GM12801 (cell line): ENCODE data around the gene CROT.

Experiments used
- TF ChIP-seq, protein P1 (sequence below): IDR thresholded peaks from one replicate; pipeline ENCODE4 v1.5.1; 2011; ENCODE audit warnings: control low read depth; ENCODE audit not compliant: insufficient read length; ENCODE audit errors: extremely low read depth

CROT gene

DNA sequence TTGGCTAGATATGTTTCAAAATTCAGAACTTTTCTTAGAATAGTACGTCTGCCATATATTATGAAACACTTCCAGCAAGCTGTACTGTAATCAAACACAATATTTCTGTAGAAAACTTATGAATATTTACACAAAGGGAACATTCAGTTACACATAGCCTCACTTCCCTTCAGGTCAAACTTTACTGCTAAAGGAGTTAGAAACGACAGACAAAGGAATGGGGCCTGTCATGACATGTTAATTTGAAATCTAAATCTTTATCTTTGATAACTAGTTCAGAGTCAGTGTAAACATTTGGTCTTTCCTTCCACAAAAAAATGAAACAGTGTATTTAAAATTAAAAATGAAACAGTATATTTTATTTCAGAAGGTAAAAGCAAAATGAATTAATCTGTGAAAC is 1.0 kb upstream of the CROT start:
- TF ChIP-seq, protein P1, sequence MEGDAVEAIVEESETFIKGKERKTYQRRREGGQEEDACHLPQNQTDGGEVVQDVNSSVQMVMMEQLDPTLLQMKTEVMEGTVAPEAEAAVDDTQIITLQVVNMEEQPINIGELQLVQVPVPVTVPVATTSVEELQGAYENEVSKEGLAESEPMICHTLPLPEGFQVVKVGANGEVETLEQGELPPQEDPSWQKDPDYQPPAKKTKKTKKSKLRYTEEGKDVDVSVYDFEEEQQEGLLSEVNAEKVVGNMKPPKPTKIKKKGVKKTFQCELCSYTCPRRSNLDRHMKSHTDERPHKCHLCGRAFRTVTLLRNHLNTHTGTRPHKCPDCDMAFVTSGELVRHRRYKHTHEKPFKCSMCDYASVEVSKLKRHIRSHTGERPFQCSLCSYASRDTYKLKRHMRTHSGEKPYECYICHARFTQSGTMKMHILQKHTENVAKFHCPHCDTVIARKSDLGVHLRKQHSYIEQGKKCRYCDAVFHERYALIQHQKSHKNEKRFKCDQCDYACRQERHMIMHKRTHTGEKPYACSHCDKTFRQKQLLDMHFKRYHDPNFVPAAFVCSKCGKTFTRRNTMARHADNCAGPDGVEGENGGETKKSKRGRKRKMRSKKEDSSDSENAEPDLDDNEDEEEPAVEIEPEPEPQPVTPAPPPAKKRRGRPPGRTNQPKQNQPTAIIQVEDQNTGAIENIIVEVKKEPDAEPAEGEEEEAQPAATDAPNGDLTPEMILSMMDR, result no peak

DNA sequence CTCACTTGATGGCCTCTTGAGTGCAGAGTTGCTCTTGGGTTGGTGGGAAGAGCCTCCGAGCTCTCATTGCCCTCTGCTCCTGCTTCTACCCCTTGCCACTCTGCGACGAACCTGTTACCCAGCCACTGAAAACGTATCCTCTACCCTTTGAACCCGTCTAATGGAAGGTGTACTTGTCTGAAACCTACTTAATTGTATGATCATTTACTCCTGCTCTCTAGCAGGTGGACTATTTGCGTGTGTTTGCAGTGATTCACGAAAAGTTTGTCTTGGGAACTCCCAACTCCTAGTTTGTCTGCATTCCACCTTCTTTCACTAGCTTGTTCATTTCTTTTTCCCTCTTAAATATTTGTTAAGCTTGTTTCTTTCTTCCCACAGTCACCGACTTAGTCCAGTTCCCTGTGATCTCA is 503 bp downstream of the CROT start:
- TF ChIP-seq, protein P1, result no peak

DNA sequence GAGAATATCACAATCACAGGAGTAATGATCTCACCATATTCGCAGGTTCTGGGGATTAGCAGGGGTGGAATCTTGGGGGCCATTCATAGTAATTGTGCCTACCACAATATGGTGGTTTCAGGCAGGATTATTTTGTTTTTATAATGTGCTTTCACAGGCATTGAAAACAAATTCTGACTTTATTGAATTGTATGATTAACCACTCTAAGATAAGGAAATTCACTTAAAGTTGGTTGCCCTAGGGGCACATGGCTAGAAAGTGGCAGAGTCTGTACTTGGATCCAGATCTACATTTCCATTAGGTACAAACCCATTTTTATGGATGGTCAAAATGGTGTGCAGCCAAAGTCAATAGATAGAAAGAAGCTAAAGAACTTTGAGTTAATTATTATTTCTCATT is 1.7 kb downstream of the CROT start:
- TF ChIP-seq, protein P1, result no peak

DNA sequence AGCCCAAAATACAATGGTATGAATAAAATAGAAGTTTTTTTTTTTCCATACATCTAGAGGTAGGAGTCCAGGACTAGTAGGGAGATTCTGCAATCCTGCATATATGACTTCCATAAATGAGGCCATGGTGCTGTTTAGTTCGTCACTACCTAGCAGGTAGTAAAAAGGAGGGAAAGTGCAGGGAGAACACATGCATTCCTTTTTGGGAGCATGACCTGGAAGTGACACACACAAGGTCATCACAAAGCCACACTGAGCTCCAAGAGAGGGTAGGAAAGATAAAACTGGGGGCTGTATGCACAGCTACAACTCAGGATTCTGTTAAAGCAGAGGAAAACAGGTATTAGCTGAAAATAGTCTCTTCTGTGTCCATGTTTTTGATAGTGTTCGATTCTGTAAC is 2.2 kb downstream of the CROT start:
- TF ChIP-seq, protein P1, result no peak

DNA sequence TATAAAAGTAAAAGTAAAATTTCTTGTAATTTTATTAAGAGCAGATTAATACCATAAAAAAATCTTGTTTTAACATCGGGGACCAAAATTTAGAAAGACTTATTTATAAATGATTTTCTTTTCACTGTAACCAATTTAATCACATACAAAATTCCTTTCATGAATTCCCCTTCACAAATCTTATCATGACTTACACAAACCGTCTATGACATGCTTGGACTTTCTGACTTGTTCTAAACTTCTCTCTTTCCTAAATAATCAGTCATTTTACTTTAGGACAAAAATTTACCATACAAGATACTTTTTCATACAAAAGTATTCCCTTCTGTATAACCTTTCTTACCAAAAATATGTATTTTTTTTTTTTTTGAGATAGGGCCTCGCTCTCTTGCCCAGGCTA is 9.3 kb downstream of the CROT start:
- TF ChIP-seq, protein P1, result no peak

DNA sequence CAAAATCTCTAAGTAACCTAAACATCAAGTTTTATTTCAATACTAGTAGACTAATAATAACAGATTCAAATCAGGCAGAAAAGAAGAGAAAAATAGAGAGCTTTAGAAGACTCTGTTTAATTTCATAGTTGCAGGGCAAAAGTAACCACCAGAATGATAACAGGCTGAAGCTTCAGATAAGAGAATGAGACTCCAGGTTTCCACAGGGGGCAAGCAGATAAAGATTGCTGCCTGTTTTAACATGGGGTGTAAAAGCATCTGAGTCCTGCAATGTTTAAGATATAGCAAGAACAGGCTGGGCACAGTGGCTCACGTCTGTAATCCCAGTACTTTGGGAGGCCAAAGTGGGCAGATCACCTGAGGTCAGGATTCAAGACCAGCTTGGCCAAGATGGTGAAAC is 11.0 kb downstream of the CROT start:
- TF ChIP-seq, protein P1, result no peak

DNA sequence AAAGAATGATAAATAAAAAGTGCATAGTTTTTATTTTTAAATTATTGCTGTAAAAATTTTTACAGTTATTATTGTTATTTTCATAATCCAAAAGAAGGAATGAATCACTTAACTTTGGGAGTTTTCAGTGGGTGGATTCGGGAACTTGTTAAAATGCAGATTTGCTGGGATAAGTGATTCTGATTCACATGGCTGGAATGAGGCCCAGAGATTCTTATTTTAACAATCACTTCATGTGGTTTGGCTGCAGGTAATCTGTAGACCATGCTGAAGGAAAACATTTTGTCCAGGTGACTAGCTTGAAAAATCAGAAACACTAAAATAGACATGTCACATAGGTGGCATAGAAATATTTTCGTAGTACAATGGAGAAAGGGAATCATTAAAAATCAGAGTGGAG is 13.9 kb downstream of the CROT start:
- TF ChIP-seq, protein P1, result no peak

DNA sequence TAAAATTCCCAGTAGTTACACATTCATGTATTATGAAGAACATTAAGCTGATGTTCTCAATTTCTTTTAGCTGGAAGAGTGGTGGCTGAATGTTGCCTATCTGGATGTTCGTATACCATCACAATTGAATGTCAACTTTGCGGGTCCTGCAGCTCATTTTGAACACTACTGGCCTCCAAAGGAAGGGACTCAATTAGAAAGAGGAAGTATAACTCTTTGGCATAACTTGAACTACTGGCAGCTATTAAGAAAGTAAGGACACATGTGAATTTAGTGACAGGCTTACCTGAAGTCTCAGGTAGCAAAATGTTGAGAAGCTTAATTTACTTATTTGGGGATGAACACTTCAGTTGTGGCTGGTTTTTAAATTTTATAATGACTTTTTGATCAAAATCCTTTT is 15.9 kb downstream of the CROT start:
- TF ChIP-seq, protein P1, result no peak
